Inferior parietal cortex (tissue), 1 donor: ENCODE measurements around the gene CROCC.
A peak's percentile ranks its signal among the peaks of the same experiment; 100 is the strongest.
"Not testable (repeated sequence)": the region's sequence is repeated elsewhere in the genome, so short reads cannot be mapped to it uniquely, and the experiment has no call there.

Experiments
- DNase-seq: peaks from one replicate; pipeline ENCODE4 v3.0.0-alpha.2; 2016; ENCODE audit errors: extremely low spot score

Gene CROCC

GRCh38 chr1:16921391-16922185 is at the start of gene CROCC:
Gene CROCC (plus strand): TSS chr1:16921931. CDS start chr1:16922019, 88 bp downstream.
- DNase-seq: no peak

- DNase-seq: peak; percentile 40
Observed at GRCh38 chr1:16872152-16873075, 49.3 kb upstream of the CROCC start.

GRCh38 chr1:16873076-16873879 is 48.5 kb upstream of the CROCC start:
- not testable (repeated sequence) for DNase-seq

- DNase-seq: not testable (repeated sequence)
Observed at GRCh38 chr1:16874968-16875765, 46.6 kb upstream of the CROCC start.

- not testable (repeated sequence) for DNase-seq
Observed at GRCh38 chr1:16881742-16882141, 40.0 kb upstream of the CROCC start.

- no peak for DNase-seq
Observed at GRCh38 chr1:16882986-16883385, 38.7 kb upstream of the CROCC start.

- not testable (repeated sequence) for DNase-seq
Observed at GRCh38 chr1:16884487-16884886, 37.2 kb upstream of the CROCC start.

GRCh38 chr1:16886860-16887605 is 34.7 kb upstream of the CROCC start:
- DNase-seq: no peak

- DNase-seq: peak; percentile 76
Observed at GRCh38 chr1:16888860-16889816, 32.6 kb upstream of the CROCC start.

GRCh38 chr1:16890539-16891021 is 31.2 kb upstream of the CROCC start:
- not testable (repeated sequence) for DNase-seq

- not testable (repeated sequence) for DNase-seq
Observed at GRCh38 chr1:16891057-16891456, 30.7 kb upstream of the CROCC start.

GRCh38 chr1:16892978-16893525 is 28.7 kb upstream of the CROCC start:
- DNase-seq: not testable (repeated sequence)

GRCh38 chr1:16893796-16894195 is 27.9 kb upstream of the CROCC start:
- DNase-seq: not testable (repeated sequence)

GRCh38 chr1:16894338-16894737 is 27.4 kb upstream of the CROCC start:
- not testable (repeated sequence) for DNase-seq

GRCh38 chr1:16895233-16895597 is 26.5 kb upstream of the CROCC start:
- not testable (repeated sequence) for DNase-seq

GRCh38 chr1:16895598-16896315 is 26.0 kb upstream of the CROCC start, which contains the start of gene RNU1-2:
Gene RNU1-2 (plus strand): TSS chr1:16895980.
- DNase-seq: peak; percentile 86

GRCh38 chr1:16896316-16897055 is 25.2 kb upstream of the CROCC start:
- DNase-seq: not testable (repeated sequence)
